Measurements from ENCODE around the gene RNASEH2A. TPM values are rescaled to one million over a fixed set of nuclear protein-coding genes. Genes with fewer than 3 reads are reported as not detected.
"Not testable (repeated sequence)": the region's sequence is repeated elsewhere in the genome, so short reads cannot be mapped to it uniquely, and the experiment has no call there.

Gene RNASEH2A
- polyA plus RNA-seq, 1 of the 3 experiments (the other 2 are of a cell fraction), result 48.1 TPM

GRCh38 chr19:12797141-12797587 is 9.2 kb upstream of the RNASEH2A start:
- peaks cover 10% of the 10 kb centered on the region for H4K20me1 ChIP-seq (ENCODE audit: insufficient read depth)
- ChIA-PET CTCF (interaction anchor here (0.6 to 17.1 kb wide), 15 partner anchors 9 to 308 kb away, joined by 3 to 447 read pairs (median 9); partner anchors contain the start of genes DNASE2, GET3, HOOK2 and RNASEH2A), POLR2A (interaction anchor here (2.3 kb wide), 1 partner anchor 19 kb away, joined by 22 read pairs; no protein-coding TSS in a partner anchor)
- no peak for DNase-seq
- no peak overlapping the region for H2AFZ ChIP-seq (ENCODE audit: low read depth)
- H3K4me3 ChIP-seq (ENCODE audit: low read depth in 2 of 2, low read length in 1 of 2), result no peak overlapping the region
- peaks cover 8 to 10% of the 10 kb centered on the region in 2 experiments for H3K36me3 ChIP-seq (replicated peaks in 1 of 2; ENCODE audit: control insufficient read depth in 1 of 2, insufficient read depth in 2 of 2, low read length in 1 of 2)
- no peaks in the 10 kb centered on the region for H3K9me2 ChIP-seq
- no peaks in the 10 kb centered on the region for H3K9me3 ChIP-seq
- TF ChIP-seq JUND (IDR thresholded peaks at IDR 0.05) (no peak), USF2 (IDR thresholded peaks at IDR 0.05; ENCODE audit: borderline replicate concordance, low read depth, low read length) (no peak), SIN3A (IDR thresholded peaks at IDR 0.05; ENCODE audit: borderline replicate concordance, low read depth, low read length) (no peak)
- no peak overlapping the region for H3K4me2 ChIP-seq
- no peaks in the 10 kb centered on the region for H3K27me3 ChIP-seq (ENCODE audit: insufficient read depth)
- peaks cover 9 to 25% of the 10 kb centered on the region in 2 experiments; a peak in 1 of 4 replicates for H3K4me1 ChIP-seq (ENCODE audit: control insufficient read depth in 1 of 2, insufficient read depth in 2 of 2, low read depth in 1 of 2, low read length in 1 of 2)
- no peak overlapping the region for H3K9ac ChIP-seq
- 92% methylated on average over 6 of the region's 6 CpGs for WGBS (ENCODE audit: low lambda C conversion rate)
- no peak overlapping the region for H3K27ac ChIP-seq (ENCODE audit: low read depth in 2 of 2, low read length in 1 of 2)
- H3F3A ChIP-seq (replicated peaks; ENCODE audit: insufficient read depth), result peaks cover 33% of the 10 kb centered on the region
- peaks cover 21% of the 10 kb centered on the region for H3K79me2 ChIP-seq (ENCODE audit: insufficient read depth)

- H3K9ac ChIP-seq; H2AFZ ChIP-seq (ENCODE audit: low read depth); H3K4me3 ChIP-seq (ENCODE audit: low read depth in 2 of 2, low read length in 1 of 2); H3K9me2 ChIP-seq; H3K4me2 ChIP-seq; POLR2A ChIA-PET; H4K20me1 ChIP-seq (ENCODE audit: insufficient read depth); H3K9me3 ChIP-seq; H3K27me3 ChIP-seq (ENCODE audit: insufficient read depth); DNase-seq; H3K36me3 ChIP-seq (replicated peaks in 1 of 2; ENCODE audit: control insufficient read depth in 1 of 2, insufficient read depth in 2 of 2, low read length in 1 of 2); H3K27ac ChIP-seq (ENCODE audit: low read depth in 2 of 2, low read length in 1 of 2): not testable (repeated sequence)
- peaks cover 17% of the 10 kb centered on the region for H3K79me2 ChIP-seq (ENCODE audit: insufficient read depth)
- WGBS (ENCODE audit: low lambda C conversion rate), result 95% methylated on average over 7 of the region's 7 CpGs
- CTCF ChIA-PET, result interaction anchor here (2.2 to 17.1 kb wide), 4 partner anchors 20 to 49 kb away, joined by 4 to 447 read pairs (median 181); partner anchors contain the start of gene HOOK2
- peaks cover 9 to 29% of the 10 kb centered on the region in 2 experiments; a peak in 1 of 4 replicates for H3K4me1 ChIP-seq (ENCODE audit: control insufficient read depth in 1 of 2, insufficient read depth in 2 of 2, low read depth in 1 of 2, low read length in 1 of 2)
- peaks cover 33% of the 10 kb centered on the region for H3F3A ChIP-seq (replicated peaks; ENCODE audit: insufficient read depth)
Observed at GRCh38 chr19:12797607-12798006, 8.8 kb upstream of the RNASEH2A start.

DNA sequence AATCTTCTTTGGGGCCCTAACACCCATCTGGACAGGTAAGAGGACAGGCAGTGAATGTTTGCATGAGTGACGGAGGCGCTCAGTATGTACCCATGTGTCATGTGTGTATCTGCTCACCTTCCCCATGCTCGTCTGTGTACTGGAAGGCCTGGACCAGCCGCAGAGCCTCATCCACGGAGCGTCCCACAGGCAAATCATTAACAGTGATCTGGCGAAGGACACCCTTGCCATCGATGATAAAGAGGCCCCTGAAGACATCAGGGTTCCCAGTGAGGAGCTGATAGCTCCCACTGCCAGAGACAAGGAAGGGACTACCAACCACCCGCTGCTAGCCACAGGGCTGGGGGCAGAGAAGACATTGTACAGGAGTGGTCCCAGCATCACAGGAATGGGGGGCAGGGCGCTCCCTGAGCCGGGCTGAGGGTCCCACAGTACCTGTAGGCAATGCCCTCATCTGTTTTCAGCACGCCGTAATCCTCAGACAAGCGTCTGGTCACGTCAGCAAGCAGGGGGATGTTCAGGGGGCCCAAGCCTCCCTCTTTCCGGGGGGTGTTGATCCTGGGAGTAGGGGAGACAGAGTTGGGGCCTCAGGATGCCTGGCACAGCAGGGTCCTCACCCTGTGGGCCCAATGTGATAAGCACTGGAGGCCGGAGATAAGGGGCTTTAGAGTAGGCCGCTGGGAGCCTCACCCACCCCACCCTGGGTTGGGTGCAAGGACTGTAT is 6.5 kb upstream of the RNASEH2A start:
- H4K20me1 ChIP-seq (ENCODE audit: insufficient read depth), result no peaks in the 10 kb centered on the region
- H2AFZ ChIP-seq (ENCODE audit: low read depth), result no peak overlapping the region
- no peaks in the 10 kb centered on the region for H3K9me2 ChIP-seq
- H3K36me3 ChIP-seq (replicated peaks in 1 of 2; ENCODE audit: control insufficient read depth in 1 of 2, insufficient read depth in 2 of 2, low read length in 1 of 2), result peaks cover 4 to 8% of the 10 kb centered on the region in 2 experiments
- TF ChIP-seq, protein P1, sequence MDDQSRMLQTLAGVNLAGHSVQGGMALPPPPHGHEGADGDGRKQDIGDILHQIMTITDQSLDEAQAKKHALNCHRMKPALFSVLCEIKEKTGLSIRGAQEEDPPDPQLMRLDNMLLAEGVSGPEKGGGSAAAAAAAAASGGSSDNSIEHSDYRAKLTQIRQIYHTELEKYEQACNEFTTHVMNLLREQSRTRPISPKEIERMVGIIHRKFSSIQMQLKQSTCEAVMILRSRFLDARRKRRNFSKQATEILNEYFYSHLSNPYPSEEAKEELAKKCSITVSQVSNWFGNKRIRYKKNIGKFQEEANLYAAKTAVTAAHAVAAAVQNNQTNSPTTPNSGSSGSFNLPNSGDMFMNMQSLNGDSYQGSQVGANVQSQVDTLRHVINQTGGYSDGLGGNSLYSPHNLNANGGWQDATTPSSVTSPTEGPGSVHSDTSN (IDR thresholded peaks at IDR 0.05), result no peak
- TF ChIP-seq, protein P2, sequence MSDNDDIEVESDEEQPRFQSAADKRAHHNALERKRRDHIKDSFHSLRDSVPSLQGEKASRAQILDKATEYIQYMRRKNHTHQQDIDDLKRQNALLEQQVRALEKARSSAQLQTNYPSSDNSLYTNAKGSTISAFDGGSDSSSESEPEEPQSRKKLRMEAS (IDR thresholded peaks at IDR 0.05; ENCODE audit: low read depth), result no peak
- TF ChIP-seq IRF3 (IDR thresholded peaks at IDR 0.05; ENCODE audit: low read depth, low read length) (no peak), NRF1 (IDR thresholded peaks at IDR 0.05; ENCODE audit: low read depth, low read length) (no peak), MEF2A (IDR thresholded peaks at IDR 0.05; ENCODE audit: borderline replicate concordance, low read depth) (no peak), ZBTB33 (IDR thresholded peaks at IDR 0.05; ENCODE audit: borderline replicate concordance, low read depth) (no peak)
- DNase-seq, result no peak
- H3K4me3 ChIP-seq (ENCODE audit: low read depth in 2 of 2, low read length in 1 of 2), result no peak overlapping the region
- H3K4me1 ChIP-seq (ENCODE audit: control insufficient read depth in 1 of 2, insufficient read depth in 2 of 2, low read depth in 1 of 2, low read length in 1 of 2), result peaks cover 9 to 23% of the 10 kb centered on the region in 2 experiments; a peak in 1 of 4 replicates
- H3K79me2 ChIP-seq (ENCODE audit: insufficient read depth), result peaks cover 10% of the 10 kb centered on the region
- H3K9ac ChIP-seq, result no peak overlapping the region
- H3F3A ChIP-seq (replicated peaks; ENCODE audit: insufficient read depth), result peaks cover 17% of the 10 kb centered on the region
- no peak overlapping the region for H3K4me2 ChIP-seq
- ChIA-PET POLR2A (interaction anchor here (1.4 to 2.6 kb wide), 2 partner anchors 8 to 22 kb away, joined by 5 to 20 read pairs; partner anchors contain the start of gene JUNB), CTCF (interaction anchor here (0.6 to 17.1 kb wide), 7 partner anchors 22 to 82 kb away, joined by 3 to 447 read pairs (median 4); partner anchors contain the start of genes DNASE2 and HOOK2)
- WGBS (ENCODE audit: low lambda C conversion rate), result 99% methylated on average over 9 of the region's 18 CpGs
- H3K9me3 ChIP-seq, result no peaks in the 10 kb centered on the region
- no peaks in the 10 kb centered on the region for H3K27me3 ChIP-seq (ENCODE audit: insufficient read depth)
- H3K27ac ChIP-seq (ENCODE audit: low read depth in 2 of 2, low read length in 1 of 2), result no peak overlapping the region

All from SK-N-SH (cell line).